ENCODE data around the gene TAF11L13. TPM values are rescaled to one million over a fixed set of nuclear protein-coding genes. Genes with fewer than 3 reads are reported as not detected.
"Not testable (repeated sequence)": the region's sequence is repeated elsewhere in the genome, so short reads cannot be mapped to it uniquely, and the experiment has no call there.

The TAF11L13 gene
- not detected for total RNA-seq

- H3K36me3 Mint-ChIP-seq (ENCODE audit: low read depth); H3K4me3 Mint-ChIP-seq; CTCF ChIA-PET; DNase-seq; H3K27ac Mint-ChIP-seq; H3K4me1 Mint-ChIP-seq; H3K27me3 Mint-ChIP-seq; POLR2A ChIA-PET: not testable (repeated sequence)
- H3K9me3 Mint-ChIP-seq = peaks cover 14% of the 10 kb centered on the region
Measured at GRCh38 chr5:17631788-17632187, at the start of gene TAF11L13. Gene TAF11L13 (plus strand): TSS chr5:17632088.

- H3K27me3 Mint-ChIP-seq; H3K9me3 Mint-ChIP-seq; H3K4me3 Mint-ChIP-seq; H3K4me1 Mint-ChIP-seq; DNase-seq; H3K27ac Mint-ChIP-seq; POLR2A ChIA-PET; H3K36me3 Mint-ChIP-seq (ENCODE audit: low read depth); CTCF ChIA-PET: not testable (repeated sequence)
Measured at GRCh38 chr5:17585658-17586057, 46.2 kb upstream of the TAF11L13 start, which contains the start of gene TAF11L7. Gene TAF11L7 (minus strand): TSS chr5:17585758.

GRCh38 chr5:17590860-17591259, 41.0 kb upstream of the TAF11L13 start, which contains the start of gene TAF11L8:
Gene TAF11L8 (minus strand): TSS chr5:17590960.
- H3K27me3 Mint-ChIP-seq; H3K9me3 Mint-ChIP-seq; H3K4me3 Mint-ChIP-seq; DNase-seq; H3K36me3 Mint-ChIP-seq (ENCODE audit: low read depth); CTCF ChIA-PET; H3K27ac Mint-ChIP-seq; POLR2A ChIA-PET; H3K4me1 Mint-ChIP-seq: not testable (repeated sequence)

GRCh38 chr5:17594255-17594654, 37.6 kb upstream of the TAF11L13 start, which contains the start of gene TAF11L9:
Gene TAF11L9 (minus strand): TSS chr5:17594394.
- DNase-seq; H3K27ac Mint-ChIP-seq; H3K27me3 Mint-ChIP-seq; CTCF ChIA-PET; H3K4me1 Mint-ChIP-seq; POLR2A ChIA-PET; H3K9me3 Mint-ChIP-seq; H3K36me3 Mint-ChIP-seq (ENCODE audit: low read depth); H3K4me3 Mint-ChIP-seq: not testable (repeated sequence)

- H3K4me1 Mint-ChIP-seq; H3K36me3 Mint-ChIP-seq (ENCODE audit: low read depth); H3K27me3 Mint-ChIP-seq; DNase-seq; H3K4me3 Mint-ChIP-seq; H3K27ac Mint-ChIP-seq; CTCF ChIA-PET; POLR2A ChIA-PET: not testable (repeated sequence)
- peaks cover 14% of the 10 kb centered on the region for H3K9me3 Mint-ChIP-seq
Measured at GRCh38 chr5:17597728-17598127, 34.2 kb upstream of the TAF11L13 start, which contains the start of gene TAF11L10. Gene TAF11L10 (minus strand): TSS chr5:17597828.

GRCh38 chr5:17603880-17604279, 28.0 kb upstream of the TAF11L13 start, which contains the start of gene TAF11L11:
Gene TAF11L11 (plus strand): TSS chr5:17604183.
- H3K27ac Mint-ChIP-seq; H3K36me3 Mint-ChIP-seq (ENCODE audit: low read depth); POLR2A ChIA-PET; H3K27me3 Mint-ChIP-seq; H3K4me1 Mint-ChIP-seq; H3K4me3 Mint-ChIP-seq; CTCF ChIA-PET; DNase-seq: not testable (repeated sequence)
- peaks cover 29% of the 10 kb centered on the region for H3K9me3 Mint-ChIP-seq

GRCh38 chr5:17604951-17605350, 26.9 kb upstream of the TAF11L13 start:
- Mint-ChIP-seq H3K27me3 (no peaks in the 10 kb centered on the region), H3K27ac (no peak overlapping the region), H3K4me3 (no peak overlapping the region), H3K9me3 (peaks cover 26% of the 10 kb centered on the region), H3K4me1 (no peaks in the 10 kb centered on the region), H3K36me3 (ENCODE audit: low read depth) (no peaks in the 10 kb centered on the region)
- POLR2A ChIA-PET = no interaction called here
- DNase-seq = no peak
- CTCF ChIA-PET = no interaction called here

- H3K27ac Mint-ChIP-seq; CTCF ChIA-PET; H3K36me3 Mint-ChIP-seq (ENCODE audit: low read depth); POLR2A ChIA-PET; DNase-seq; H3K4me1 Mint-ChIP-seq; H3K4me3 Mint-ChIP-seq; H3K27me3 Mint-ChIP-seq: not testable (repeated sequence)
- H3K9me3 Mint-ChIP-seq = peaks cover 27% of the 10 kb centered on the region
Measured at GRCh38 chr5:17607461-17607860, 24.4 kb upstream of the TAF11L13 start.

- H3K4me3 Mint-ChIP-seq; DNase-seq; H3K27ac Mint-ChIP-seq; H3K4me1 Mint-ChIP-seq; CTCF ChIA-PET; H3K27me3 Mint-ChIP-seq; H3K36me3 Mint-ChIP-seq (ENCODE audit: low read depth); POLR2A ChIA-PET: not testable (repeated sequence)
- H3K9me3 Mint-ChIP-seq = peaks cover 23% of the 10 kb centered on the region
Measured at GRCh38 chr5:17610092-17610491, 21.8 kb upstream of the TAF11L13 start, which contains the start of gene TAF11L12. Gene TAF11L12 (plus strand): TSS chr5:17610392.

- no peak overlapping the region for H3K27ac Mint-ChIP-seq
- CTCF ChIA-PET = no interaction called here
Measured at GRCh38 chr5:17614872-17615605, 16.8 kb upstream of the TAF11L13 start.

GRCh38 chr5:17619354-17619753, 12.5 kb upstream of the TAF11L13 start:
- H3K27me3 Mint-ChIP-seq = no peaks in the 10 kb centered on the region
- no peak overlapping the region for H3K27ac Mint-ChIP-seq
- H3K4me3 Mint-ChIP-seq = no peak overlapping the region
- H3K36me3 Mint-ChIP-seq (ENCODE audit: low read depth) = no peaks in the 10 kb centered on the region
- DNase-seq = no peak
- ChIA-PET CTCF (no interaction called here), POLR2A (no interaction called here)
- no peaks in the 10 kb centered on the region for H3K4me1 Mint-ChIP-seq
- H3K9me3 Mint-ChIP-seq = peaks cover 13% of the 10 kb centered on the region

More at GRCh38 chr5:17614872-17615605, 16.8 kb upstream of the TAF11L13 start:
- Mint-ChIP-seq H3K9me3 (peaks cover 15% of the 10 kb centered on the region), H3K4me3 (no peak overlapping the region), H3K4me1 (no peaks in the 10 kb centered on the region), H3K36me3 (ENCODE audit: low read depth) (no peaks in the 10 kb centered on the region), H3K27me3 (no peaks in the 10 kb centered on the region)
- DNase-seq = no peak
- POLR2A ChIA-PET = no interaction called here

- ChIA-PET CTCF (no interaction called here), POLR2A (no interaction called here)
- Mint-ChIP-seq H3K4me1 (no peaks in the 10 kb centered on the region), H3K27ac (no peak overlapping the region), H3K4me3 (no peak overlapping the region), H3K27me3 (no peaks in the 10 kb centered on the region), H3K36me3 (ENCODE audit: low read depth) (no peaks in the 10 kb centered on the region), H3K9me3 (peaks cover 15% of the 10 kb centered on the region)
- DNase-seq = no peak
Measured at GRCh38 chr5:17620627-17621026, 11.3 kb upstream of the TAF11L13 start.

- Mint-ChIP-seq H3K27ac (no peak overlapping the region), H3K27me3 (no peaks in the 10 kb centered on the region), H3K4me1 (no peaks in the 10 kb centered on the region), H3K4me3 (no peak overlapping the region), H3K9me3 (peaks cover 14% of the 10 kb centered on the region), H3K36me3 (ENCODE audit: low read depth) (no peaks in the 10 kb centered on the region)
- no peak for DNase-seq
- POLR2A ChIA-PET = no interaction called here
- CTCF ChIA-PET = no interaction called here
Measured at GRCh38 chr5:17625686-17626085, 6.2 kb upstream of the TAF11L13 start.

GRCh38 chr5:17634160-17634559, 2.3 kb downstream of the TAF11L13 start, which contains the start of gene TAF11L14:
Gene TAF11L14 (plus strand): TSS chr5:17634460.
- Mint-ChIP-seq H3K27ac (no peak within 1 kb of the TSS), H3K9me3 (peaks cover 11% of the 10 kb centered on the region), H3K27me3 (no peaks in the 10 kb centered on the region), H3K4me1 (no peaks in the 10 kb centered on the region), H3K36me3 (ENCODE audit: low read depth) (no peaks in the 10 kb centered on the region), H3K4me3 (no peak within 1 kb of the TSS)
- POLR2A ChIA-PET = no interaction called here
- DNase-seq = no peak
- CTCF ChIA-PET = no interaction called here
